OCI-LY7 (cell line): ENCODE results near the gene SKOR2.

ENCODE experiments used
- EZH2phosphoT487 ChIP-seq: fragments of 200-600 bp; sonication (generic); IDR thresholded peaks from 2 replicates; pipeline ENCODE4 v1.6.1; 2018; ENCODE audit warnings: low read depth, borderline replicate concordance, mild to moderate bottlenecking, mixed run types, antibody characterized with exemption, low read length, moderate library complexity, mixed read lengths
- TF ChIP-seq, protein P1 (sequence below): fragments of 200-600 bp; sonication (generic); conservative IDR thresholded peaks from 2 replicates; pipeline ENCODE4 v1.5.1; 2014; ENCODE audit warnings: mild to moderate bottlenecking, antibody characterized with exemption, low read length, moderate library complexity, mixed read lengths

DNA sequence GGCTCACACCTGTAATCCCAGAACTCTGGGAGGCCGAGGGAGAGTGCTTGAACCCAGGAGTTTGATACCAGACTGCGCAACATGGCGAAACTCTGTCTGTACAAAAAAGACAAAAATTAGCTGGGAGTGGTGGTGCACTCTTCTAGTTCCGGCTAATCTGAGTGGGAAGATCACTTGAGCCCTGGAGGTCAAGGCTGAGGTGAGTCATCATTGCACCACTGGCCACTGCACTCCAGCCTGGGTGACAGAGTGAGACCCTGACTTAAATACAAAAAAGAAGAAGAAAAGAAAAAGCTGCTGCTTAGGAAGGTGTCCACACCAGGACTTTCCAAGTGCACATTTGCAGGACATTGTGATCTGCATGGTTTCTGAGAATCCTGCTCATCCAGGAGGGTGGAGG is 16.4 kb downstream of the SKOR2 start:
- TF ChIP-seq, protein P1, sequence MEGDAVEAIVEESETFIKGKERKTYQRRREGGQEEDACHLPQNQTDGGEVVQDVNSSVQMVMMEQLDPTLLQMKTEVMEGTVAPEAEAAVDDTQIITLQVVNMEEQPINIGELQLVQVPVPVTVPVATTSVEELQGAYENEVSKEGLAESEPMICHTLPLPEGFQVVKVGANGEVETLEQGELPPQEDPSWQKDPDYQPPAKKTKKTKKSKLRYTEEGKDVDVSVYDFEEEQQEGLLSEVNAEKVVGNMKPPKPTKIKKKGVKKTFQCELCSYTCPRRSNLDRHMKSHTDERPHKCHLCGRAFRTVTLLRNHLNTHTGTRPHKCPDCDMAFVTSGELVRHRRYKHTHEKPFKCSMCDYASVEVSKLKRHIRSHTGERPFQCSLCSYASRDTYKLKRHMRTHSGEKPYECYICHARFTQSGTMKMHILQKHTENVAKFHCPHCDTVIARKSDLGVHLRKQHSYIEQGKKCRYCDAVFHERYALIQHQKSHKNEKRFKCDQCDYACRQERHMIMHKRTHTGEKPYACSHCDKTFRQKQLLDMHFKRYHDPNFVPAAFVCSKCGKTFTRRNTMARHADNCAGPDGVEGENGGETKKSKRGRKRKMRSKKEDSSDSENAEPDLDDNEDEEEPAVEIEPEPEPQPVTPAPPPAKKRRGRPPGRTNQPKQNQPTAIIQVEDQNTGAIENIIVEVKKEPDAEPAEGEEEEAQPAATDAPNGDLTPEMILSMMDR: no peak
- no peak for TF ChIP-seq EZH2phosphoT487
